ENCODE measurements around the gene DDX60.
"Not testable (repeated sequence)": the region's sequence is repeated elsewhere in the genome, so short reads cannot be mapped to it uniquely, and the experiment has no call there.

The DDX60 gene

GRCh38 chr4:168353746-168354145, 35.2 kb upstream of the DDX60 start:
- ChIA-PET POLR2A (no interaction called here), CTCF (no interaction called here)
- DNase-seq (ENCODE audit: extremely low spot score), result no peak
- TF ChIP-seq ELF4 (IDR thresholded peaks at IDR 0.05) (no peak), ZNF384 (IDR thresholded peaks at IDR 0.05) (no peak), SP1 (IDR thresholded peaks at IDR 0.05) (no peak), SUZ12 (IDR thresholded peaks at IDR 0.05) (no peak), NFRKB (IDR thresholded peaks at IDR 0.05) (no peak), CTBP1 (IDR thresholded peaks at IDR 0.05; ENCODE audit: borderline replicate concordance) (no peak), BHLHE40 (IDR thresholded peaks at IDR 0.05; ENCODE audit: borderline replicate concordance) (no peak), HDGF (IDR thresholded peaks at IDR 0.05; ENCODE audit: borderline replicate concordance) (no peak), LEF1 (IDR thresholded peaks at IDR 0.05; ENCODE audit: borderline replicate concordance) (no peak)
- TF ChIP-seq, protein P1, sequence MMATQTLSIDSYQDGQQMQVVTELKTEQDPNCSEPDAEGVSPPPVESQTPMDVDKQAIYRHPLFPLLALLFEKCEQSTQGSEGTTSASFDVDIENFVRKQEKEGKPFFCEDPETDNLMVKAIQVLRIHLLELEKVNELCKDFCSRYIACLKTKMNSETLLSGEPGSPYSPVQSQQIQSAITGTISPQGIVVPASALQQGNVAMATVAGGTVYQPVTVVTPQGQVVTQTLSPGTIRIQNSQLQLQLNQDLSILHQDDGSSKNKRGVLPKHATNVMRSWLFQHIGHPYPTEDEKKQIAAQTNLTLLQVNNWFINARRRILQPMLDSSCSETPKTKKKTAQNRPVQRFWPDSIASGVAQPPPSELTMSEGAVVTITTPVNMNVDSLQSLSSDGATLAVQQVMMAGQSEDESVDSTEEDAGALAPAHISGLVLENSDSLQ (IDR thresholded peaks at IDR 0.05), result no peak

DNA sequence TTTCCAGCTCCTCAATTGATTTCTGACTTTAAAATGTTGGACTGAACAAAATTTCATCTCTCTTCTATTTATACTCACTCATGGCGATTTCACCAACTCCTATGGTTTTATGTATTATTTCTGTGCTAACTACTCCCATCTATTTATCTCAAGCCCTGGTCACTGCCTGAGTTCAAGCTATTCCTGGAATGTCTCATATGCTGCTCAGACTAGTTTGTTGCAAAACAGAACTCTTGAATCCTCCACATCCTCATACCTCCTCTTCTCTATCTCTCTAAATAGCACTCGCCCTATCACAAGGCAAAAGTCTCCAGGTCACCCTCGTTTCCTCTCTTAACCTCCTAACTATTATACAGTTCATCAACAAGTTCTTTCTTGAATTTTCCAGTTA, 19.0 kb upstream of the DDX60 start:
- ChIA-PET POLR2A (no interaction called here), CTCF (no interaction called here)
- no peak for TF ChIP-seq FOXK2 (IDR thresholded peaks at IDR 0.05)
- no peak for TF ChIP-seq L3MBTL2 (conservative IDR thresholded peaks at IDR 0.05)
- no peak for TF ChIP-seq FOXA1 (IDR thresholded peaks at IDR 0.05)
- TF ChIP-seq FOXM1 (IDR thresholded peaks at IDR 0.05; ENCODE audit: borderline replicate concordance), result no peak
- TF ChIP-seq, protein P1 (IDR thresholded peaks at IDR 0.05), result no peak
- TF ChIP-seq SP1 (IDR thresholded peaks at IDR 0.05), result no peak
- TF ChIP-seq TARDBP (IDR thresholded peaks at IDR 0.05), result no peak
- TF ChIP-seq BHLHE40 (IDR thresholded peaks at IDR 0.05; ENCODE audit: borderline replicate concordance), result no peak
- TF ChIP-seq NFRKB (IDR thresholded peaks at IDR 0.05), result no peak
- DNase-seq (ENCODE audit: extremely low spot score), result no peak

- CTCF ChIA-PET, result interaction anchor here (0.6 kb wide), 1 partner anchor 152 kb away, joined by 13 read pairs; no protein-coding TSS in a partner anchor
- no peak for DNase-seq (ENCODE audit: extremely low spot score)
- POLR2A ChIA-PET, result no interaction called here
- TF ChIP-seq ELF4 (IDR thresholded peaks at IDR 0.05) (no peak), L3MBTL2 (conservative IDR thresholded peaks at IDR 0.05) (no peak), FOXA1 (IDR thresholded peaks at IDR 0.05) (no peak), ARNT (IDR thresholded peaks at IDR 0.05) (no peak), HDGF (IDR thresholded peaks at IDR 0.05; ENCODE audit: borderline replicate concordance) (no peak), FOXK2 (IDR thresholded peaks at IDR 0.05) (no peak), TARDBP (IDR thresholded peaks at IDR 0.05) (no peak), LEF1 (IDR thresholded peaks at IDR 0.05; ENCODE audit: borderline replicate concordance) (no peak), SP1 (IDR thresholded peaks at IDR 0.05) (no peak), CTBP1 (IDR thresholded peaks at IDR 0.05; ENCODE audit: borderline replicate concordance) (no peak), BHLHE40 (IDR thresholded peaks at IDR 0.05; ENCODE audit: borderline replicate concordance) (no peak), FOXM1 (IDR thresholded peaks at IDR 0.05; ENCODE audit: borderline replicate concordance) (no peak), SUZ12 (IDR thresholded peaks at IDR 0.05) (no peak), NFRKB (IDR thresholded peaks at IDR 0.05) (no peak)
- TF ChIP-seq, protein P1 (IDR thresholded peaks at IDR 0.05), result no peak
Measured at GRCh38 chr4:168336837-168337549, 18.4 kb upstream of the DDX60 start.

- TF ChIP-seq FOXK2 (IDR thresholded peaks at IDR 0.05) (no peak), FOXA1 (IDR thresholded peaks at IDR 0.05) (no peak), ELF4 (IDR thresholded peaks at IDR 0.05) (no peak), CTBP1 (IDR thresholded peaks at IDR 0.05; ENCODE audit: borderline replicate concordance) (no peak), SUZ12 (IDR thresholded peaks at IDR 0.05) (no peak), BHLHE40 (IDR thresholded peaks at IDR 0.05; ENCODE audit: borderline replicate concordance) (no peak), ZNF384 (IDR thresholded peaks at IDR 0.05) (no peak), NFRKB (IDR thresholded peaks at IDR 0.05) (no peak), LEF1 (IDR thresholded peaks at IDR 0.05; ENCODE audit: borderline replicate concordance) (no peak), FOXM1 (IDR thresholded peaks at IDR 0.05; ENCODE audit: borderline replicate concordance) (no peak), L3MBTL2 (conservative IDR thresholded peaks at IDR 0.05) (no peak), TARDBP (IDR thresholded peaks at IDR 0.05) (no peak), SP1 (IDR thresholded peaks at IDR 0.05) (no peak), HDGF (IDR thresholded peaks at IDR 0.05; ENCODE audit: borderline replicate concordance) (no peak), ARNT (IDR thresholded peaks at IDR 0.05) (no peak)
- TF ChIP-seq, protein P1 (IDR thresholded peaks at IDR 0.05), result no peak
- POLR2A ChIA-PET, result no interaction called here
- no peak for DNase-seq (ENCODE audit: extremely low spot score)
- CTCF ChIA-PET, result interaction anchor here (0.5 kb wide), 1 partner anchor 188 kb away, joined by 4 read pairs; no protein-coding TSS in a partner anchor
Measured at GRCh38 chr4:168335621-168336020, 17.1 kb upstream of the DDX60 start.

- TF ChIP-seq CTBP1 (IDR thresholded peaks at IDR 0.05; ENCODE audit: borderline replicate concordance) (no peak), BHLHE40 (IDR thresholded peaks at IDR 0.05; ENCODE audit: borderline replicate concordance) (no peak), L3MBTL2 (conservative IDR thresholded peaks at IDR 0.05) (no peak), HDGF (IDR thresholded peaks at IDR 0.05; ENCODE audit: borderline replicate concordance) (no peak), SP1 (IDR thresholded peaks at IDR 0.05) (no peak), NFRKB (IDR thresholded peaks at IDR 0.05) (no peak), TARDBP (IDR thresholded peaks at IDR 0.05) (no peak), FOXM1 (IDR thresholded peaks at IDR 0.05; ENCODE audit: borderline replicate concordance) (no peak), ZNF384 (IDR thresholded peaks at IDR 0.05) (no peak), FOXA1 (IDR thresholded peaks at IDR 0.05) (no peak), ARNT (IDR thresholded peaks at IDR 0.05) (no peak), LEF1 (IDR thresholded peaks at IDR 0.05; ENCODE audit: borderline replicate concordance) (no peak), ELF4 (IDR thresholded peaks at IDR 0.05) (no peak), SUZ12 (IDR thresholded peaks at IDR 0.05) (no peak), FOXK2 (IDR thresholded peaks at IDR 0.05) (no peak)
- TF ChIP-seq, protein P1 (IDR thresholded peaks at IDR 0.05), result no peak
- DNase-seq (ENCODE audit: extremely low spot score), result no peak
- ChIA-PET POLR2A (no interaction called here), CTCF (no interaction called here)
Measured at GRCh38 chr4:168334053-168334452, 15.5 kb upstream of the DDX60 start.

DNA sequence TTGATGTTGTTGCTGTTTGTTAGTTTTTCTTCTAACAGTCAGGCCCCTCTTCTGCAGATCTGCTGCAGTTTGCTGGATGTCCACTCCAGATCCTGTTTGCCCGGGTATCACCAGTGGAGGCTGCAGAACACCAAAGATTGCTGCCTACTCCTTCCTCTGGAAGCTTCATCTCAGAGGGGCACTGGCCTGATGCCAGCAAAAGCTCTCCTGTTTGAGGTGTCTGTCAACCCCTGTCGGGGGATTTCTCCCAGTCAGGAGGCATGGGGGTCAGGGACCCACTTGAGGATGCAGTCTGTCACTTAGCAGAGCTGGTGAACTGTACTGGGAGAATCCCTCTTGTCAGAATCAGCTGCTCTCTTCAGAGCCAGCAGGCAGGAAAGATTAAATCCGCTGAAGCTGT, 12.0 kb upstream of the DDX60 start:
- DNase-seq (ENCODE audit: extremely low spot score); CTCF ChIA-PET; POLR2A ChIA-PET: not testable (repeated sequence)
